Activated CD4-positive, alpha-beta T cell treated with anti-CD3 and anti-CD28 coated beads for 4 hours (primary cell): ENCODE measurements around the gene POGZ.

Experiments used
- DNase-seq, 2 donors: peaks; one replicate each; pipeline ENCODE4 v3.0.0-alpha.2; 2020

POGZ gene

DNA sequence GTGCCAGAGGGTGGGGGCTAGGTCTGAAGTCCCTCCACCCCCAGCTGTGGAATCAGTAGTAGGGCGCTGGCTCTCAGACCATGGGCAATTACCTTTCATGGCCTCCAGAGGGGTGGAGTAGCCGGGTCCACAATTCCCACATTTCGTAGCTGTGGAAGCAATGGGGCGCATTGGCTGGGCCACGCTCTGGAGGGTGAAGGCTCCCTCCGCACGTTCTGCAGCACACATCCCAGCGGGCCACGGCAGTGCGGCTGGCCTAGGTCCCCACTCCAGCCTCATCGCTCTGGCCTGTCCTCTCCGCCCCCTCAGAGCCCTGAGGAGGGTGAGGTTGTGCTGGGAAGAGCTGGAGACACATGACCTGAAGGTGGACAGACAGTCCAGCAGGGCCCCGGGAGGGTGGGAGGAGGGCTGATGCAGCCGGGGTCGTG, 89.7 kb downstream of the POGZ start:
- no peak for DNase-seq

DNA sequence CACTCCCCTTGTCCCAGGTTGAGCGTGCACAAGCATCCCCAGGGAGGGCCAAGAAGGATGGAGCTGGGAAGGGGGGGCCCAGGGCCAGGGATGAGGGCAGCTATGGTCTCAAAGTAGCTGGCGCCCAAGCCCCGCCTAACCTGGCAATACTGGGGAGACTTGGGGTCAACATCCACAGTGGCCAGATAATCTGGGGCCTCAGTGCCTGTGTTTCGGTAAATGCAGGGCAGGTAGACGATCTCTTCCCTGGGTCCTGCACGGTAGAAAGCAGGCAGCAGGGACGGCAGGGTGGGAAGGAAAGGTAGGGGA, 90.0 kb downstream of the POGZ start:
- no peak for DNase-seq

DNA sequence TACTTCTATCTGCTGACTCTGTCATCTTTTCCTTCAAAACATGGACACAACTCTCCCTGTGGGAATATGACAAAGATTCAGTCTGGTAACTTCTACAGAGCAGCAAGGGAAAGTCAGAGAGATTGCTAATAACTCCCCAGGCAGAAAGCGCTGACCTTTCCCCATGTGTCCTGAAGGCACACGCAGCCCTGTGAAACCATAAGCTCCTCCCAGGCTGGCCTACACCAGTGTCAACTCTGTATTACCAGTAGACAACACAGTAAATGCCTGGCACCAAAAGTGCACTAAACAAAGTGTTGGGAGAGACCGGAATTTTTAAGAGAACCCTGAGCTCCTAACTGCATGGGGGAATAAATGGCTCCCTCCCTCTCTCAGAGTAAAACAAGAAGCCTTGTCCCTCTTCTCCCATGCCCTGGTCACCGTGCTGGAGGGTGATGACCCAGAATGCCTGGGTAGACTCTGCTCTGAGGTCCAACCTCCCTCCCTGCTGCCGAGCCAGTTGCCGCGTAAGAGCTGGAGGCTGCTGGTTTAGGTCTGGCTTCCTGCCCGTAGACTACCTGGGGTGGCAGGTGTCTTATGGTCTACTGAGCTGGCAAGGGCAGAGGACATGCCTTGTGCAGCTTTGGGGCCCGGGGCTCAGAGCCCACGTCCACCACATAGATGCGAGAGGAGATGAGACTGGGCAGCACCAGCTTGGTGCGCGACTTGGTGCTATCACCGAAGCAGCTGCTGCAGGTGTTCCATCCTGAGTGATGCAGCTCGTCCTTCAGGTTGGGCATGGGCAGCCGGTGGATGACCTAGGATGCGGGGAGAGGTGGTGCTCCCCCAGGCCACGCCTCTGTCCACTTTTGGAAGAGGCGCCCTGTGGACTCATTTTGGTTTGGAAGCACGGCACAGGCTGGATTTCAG, 90.6 kb downstream of the POGZ start:
- DNase-seq: no peak

DNA sequence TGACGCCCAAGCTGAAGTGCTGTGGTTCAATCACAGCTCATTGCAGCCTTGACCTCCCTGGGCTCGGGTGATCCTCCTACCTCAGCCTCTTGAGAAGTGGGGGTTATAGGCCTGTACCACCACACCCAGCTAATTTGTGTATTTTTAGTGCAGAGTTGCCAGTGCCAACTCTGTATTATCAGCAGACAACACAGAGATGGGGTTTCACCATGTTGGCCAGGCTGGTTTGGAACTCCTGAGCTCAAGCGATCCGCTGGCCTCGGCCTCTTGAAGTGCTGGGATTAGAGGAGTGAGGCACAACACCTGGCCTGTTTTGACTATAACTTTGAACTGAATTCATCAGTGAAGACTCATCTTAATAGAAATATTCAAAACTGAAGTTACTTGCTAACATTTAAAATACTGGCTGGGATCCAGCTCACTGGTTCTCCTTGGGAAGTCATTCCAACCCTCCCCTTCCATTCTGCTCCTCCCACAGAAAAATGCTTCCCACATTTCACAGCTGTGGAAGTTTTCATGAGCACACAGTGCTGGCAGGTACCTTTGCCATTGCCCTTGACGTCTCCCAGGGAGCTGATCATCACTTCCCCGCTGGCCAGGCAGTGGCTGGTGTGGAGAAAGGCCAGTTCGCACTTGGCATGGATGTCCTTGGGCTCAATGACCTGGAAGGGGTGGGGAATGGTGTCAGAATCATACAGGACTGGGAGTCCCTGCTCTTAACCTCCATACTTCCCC, 91.5 kb downstream of the POGZ start:
- no peak for DNase-seq

DNA sequence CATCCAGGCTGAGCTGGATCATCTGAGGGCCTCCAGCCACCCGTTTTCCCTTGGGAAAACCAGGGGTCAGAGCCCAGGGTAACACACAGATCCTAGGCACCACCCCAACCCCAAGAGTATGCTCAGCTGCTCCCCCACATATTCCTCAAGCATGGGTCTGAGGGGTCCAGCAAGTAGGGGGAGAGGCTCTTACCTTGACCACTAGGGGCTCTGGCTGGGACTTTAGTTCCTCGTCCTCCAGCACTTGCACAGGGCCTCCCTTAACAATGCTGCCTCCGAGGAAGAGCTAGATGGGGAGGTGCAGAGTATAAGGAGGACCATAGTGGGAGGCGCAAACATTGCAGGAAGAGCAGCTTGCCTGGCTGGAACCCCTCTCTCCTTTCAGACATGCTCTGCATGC, 94.3 kb downstream of the POGZ start:
- DNase-seq: no peak

DNA sequence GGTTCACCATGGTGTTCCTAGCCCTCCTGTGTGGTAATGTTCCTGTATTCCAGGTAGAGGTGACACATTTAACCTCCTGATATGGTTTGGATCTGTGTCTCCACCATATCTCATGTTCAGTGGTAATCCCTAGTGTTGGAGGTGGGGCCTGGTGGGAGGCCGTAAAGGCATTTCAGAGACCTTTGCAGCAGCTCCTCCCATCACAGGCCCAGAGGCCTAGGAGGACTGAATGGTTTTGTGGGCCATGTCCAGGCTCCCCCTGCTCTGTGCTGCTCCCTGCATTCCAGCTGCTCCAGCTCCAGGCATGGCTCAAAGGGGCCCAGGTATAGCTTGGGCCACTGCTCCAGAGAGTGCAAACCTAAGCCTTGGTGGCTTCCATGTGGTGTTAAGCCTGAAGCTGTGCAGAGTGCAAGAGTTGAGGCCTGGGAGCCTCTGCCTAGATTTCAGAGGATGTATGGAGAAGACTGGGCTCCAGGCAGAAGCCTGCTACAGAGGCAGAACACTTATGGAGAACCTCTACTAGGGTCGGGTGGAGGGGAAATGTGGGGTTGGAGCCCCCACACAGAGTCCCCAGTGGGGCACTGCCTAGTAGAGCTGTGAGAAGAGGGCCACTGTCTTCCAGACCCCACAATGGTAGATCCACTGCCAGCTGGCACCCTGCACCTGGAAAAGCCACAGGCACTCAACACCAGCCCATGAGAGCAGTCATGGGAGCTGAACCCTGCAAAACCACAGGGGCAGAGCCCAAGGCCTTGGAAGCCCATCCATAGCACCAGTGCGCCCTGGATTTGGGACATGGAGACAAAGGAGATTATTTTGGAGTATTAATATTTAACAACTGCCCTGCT, 96.8 kb downstream of the POGZ start:
- no peak for DNase-seq

DNA sequence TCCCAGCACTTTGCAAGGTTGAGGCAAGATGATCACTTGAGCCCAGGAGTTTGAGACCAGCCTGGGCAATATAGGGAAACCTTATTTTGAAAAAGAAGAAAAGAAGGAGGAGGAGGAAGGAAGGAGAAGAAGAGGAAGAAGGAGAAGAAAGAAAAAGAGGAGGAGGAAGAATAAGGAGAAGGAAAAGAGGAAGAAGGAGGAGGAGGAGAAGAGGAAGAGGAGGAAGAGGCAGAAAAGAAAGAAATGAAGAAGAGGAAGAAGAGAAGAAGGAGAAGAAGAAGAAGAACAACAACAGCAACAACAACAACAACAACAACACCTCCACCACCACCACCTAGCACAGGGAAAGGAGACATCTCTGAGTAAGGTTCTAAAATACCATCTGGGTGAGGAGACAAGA, 97.4 kb downstream of the POGZ start:
- DNase-seq: no peak

DNA sequence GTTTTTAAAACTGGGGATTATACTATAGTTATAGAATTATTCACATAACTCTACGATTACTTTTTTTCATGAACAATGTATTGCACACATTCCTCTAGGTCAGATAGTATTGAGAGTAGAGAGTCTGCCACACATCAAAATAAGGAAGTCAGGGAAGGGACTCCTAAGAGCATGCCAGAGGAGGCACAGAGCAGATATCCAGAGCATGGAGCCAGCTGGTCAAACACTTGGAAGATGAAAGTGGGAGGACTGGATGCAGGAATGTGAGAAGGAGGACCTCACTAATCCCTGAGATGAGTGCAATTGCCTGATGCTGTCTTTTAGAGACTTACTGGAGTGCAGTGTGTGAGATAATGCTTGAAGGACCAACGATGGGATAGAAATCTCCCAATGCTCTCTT, 102.6 kb downstream of the POGZ start:
- DNase-seq: no peak
